PC-3 (cell line): ENCODE measurements around the gene PASK. TPM values are rescaled to one million over a fixed set of nuclear protein-coding genes. Genes with fewer than 3 reads are reported as not detected.

Experiments
- ATAC-seq: fragments of 200-7000 bp; cut with Tn5 transposase; 2 replicates; pipeline ENCODE4 v1.9.1; 2020; ENCODE audit warnings: mild to moderate bottlenecking, moderate library complexity
- BruUV-seq: library from RNA; stranded (reverse); fragments of 400-500 nt; replicated peaks from 2 replicates; lab custom pipeline; 2021; lab: Mats Ljungman, UMichigan
- CTCF ChIA-PET: fragments of 300-600 bp; sonication (Branson Sonifier 250); formaldehyde crosslinking; loops from one replicate; lab custom pipeline; 2022; ENCODE audit warnings: antibody characterized with exemption; lab: Charles Lee
- POLR2A ChIA-PET: fragments of 300-600 bp; sonication (Branson Sonifier 250); formaldehyde crosslinking; loops from one replicate; lab custom pipeline; 2022; ENCODE audit warnings: antibody characterized with exemption; ENCODE audit not compliant: unreplicated experiment; lab: Charles Lee
- DNase-seq: peaks from one replicate; pipeline ENCODE4 v3.0.0-alpha.2; 2015
- H2AFZ ChIP-seq: fragments of 300-600 bp; sonication (generic); 2 replicates; pipeline ENCODE4 v1.6.0; 2016; ENCODE audit warnings: antibody characterized with exemption, low read length
- H3F3A ChIP-seq: fragments of 300-600 bp; sonication (generic); one replicate; pipeline ENCODE4 v1.6.0; 2017; ENCODE audit warnings: antibody characterized with exemption, low read length, control low read depth, mild to moderate bottlenecking; ENCODE audit not compliant: unreplicated experiment
- H3K27ac ChIP-seq: fragments of 300-600 bp; sonication (generic); 2 replicates; pipeline ENCODE4 v1.5.1; 2016; ENCODE audit warnings: mild to moderate bottlenecking, low read length
- H3K27me3 ChIP-seq: fragments of 300-600 bp; sonication (generic); 2 replicates; pipeline ENCODE4 v1.6.1; 2016; ENCODE audit warnings: low read length, mixed read lengths
- H3K36me3 ChIP-seq: fragments of 300-600 bp; sonication (generic); 2 replicates; pipeline ENCODE4 v1.6.1; 2016; ENCODE audit warnings: low read depth, mixed run types, low read length, mixed read lengths
- H3K4me1 ChIP-seq: fragments of 300-600 bp; sonication (generic); 2 replicates; pipeline ENCODE4 v1.5.1; 2016; ENCODE audit warnings: low read length; ENCODE audit not compliant: insufficient read depth
- H3K4me2 ChIP-seq: fragments of 300-600 bp; sonication (generic); 2 replicates; pipeline ENCODE4 v1.6.0; 2016; ENCODE audit warnings: low read length
- H3K4me3 ChIP-seq: fragments of 300-600 bp; sonication (generic); 2 replicates; pipeline ENCODE4 v1.5.1; 2016; ENCODE audit warnings: mild to moderate bottlenecking, low read length, mixed read lengths
- H3K79me2 ChIP-seq: fragments of 300-600 bp; sonication (generic); 2 replicates; pipeline ENCODE4 v1.6.1; 2017; ENCODE audit warnings: low read length, mixed read lengths
- H3K9ac ChIP-seq: fragments of 300-600 bp; sonication (generic); 2 replicates; pipeline ENCODE4 v1.6.0; 2016; ENCODE audit warnings: mild to moderate bottlenecking, low read length
- H3K9me2 ChIP-seq: fragments of 300-600 bp; sonication (generic); replicated peaks from 2 replicates; pipeline ENCODE4 v1.6.1; 2016; ENCODE audit warnings: mixed run types, low read length, mixed read lengths
- H3K9me3 ChIP-seq: fragments of 300-600 bp; sonication (generic); 2 replicates; pipeline ENCODE4 v1.6.1; 2016; ENCODE audit warnings: low read length, mixed read lengths
- H4K20me1 ChIP-seq: fragments of 300-600 bp; sonication (generic); 2 replicates; pipeline ENCODE4 v1.6.1; 2016; ENCODE audit warnings: low read length, mixed read lengths
- EZH2 ChIP-seq: fragments of 300-600 bp; sonication (generic); IDR thresholded peaks from one replicate; pipeline ENCODE4 v1.6.1; 2017; ENCODE audit warnings: antibody characterized with exemption, mild to moderate bottlenecking, low read length; ENCODE audit not compliant: unreplicated experiment
- EZH2phosphoT487 ChIP-seq: fragments of 300-600 bp; sonication (generic); IDR thresholded peaks from 2 replicates; pipeline ENCODE4 v1.6.1; 2018; ENCODE audit warnings: mild to moderate bottlenecking, antibody characterized with exemption, low read length, borderline replicate concordance
- intact Hi-C: fragments of 100-400 bp; cut with micrococcal nuclease; formaldehyde crosslinking; loops from 2 replicates; pipeline ENCODE4 v1.9.0; 2023
- total RNA-seq: library from RNA; depleted of rRNA; stranded (reverse); fragments of >200 nt; gene quantifications from 2 replicates; pipeline ENCODE4 v1.2.3, GENCODE V29; 2014
- TF ChIP-seq, protein P1 (sequence below): fragments of 300-600 bp; sonication (generic); conservative IDR thresholded peaks from 2 replicates; pipeline ENCODE4 v1.5.1; 2017; ENCODE audit warnings: antibody characterized with exemption, low read depth, mild to moderate bottlenecking, low read length

PASK gene
- total RNA-seq, 1 experiment from 2014 or later, result 4.1 TPM

DNA sequence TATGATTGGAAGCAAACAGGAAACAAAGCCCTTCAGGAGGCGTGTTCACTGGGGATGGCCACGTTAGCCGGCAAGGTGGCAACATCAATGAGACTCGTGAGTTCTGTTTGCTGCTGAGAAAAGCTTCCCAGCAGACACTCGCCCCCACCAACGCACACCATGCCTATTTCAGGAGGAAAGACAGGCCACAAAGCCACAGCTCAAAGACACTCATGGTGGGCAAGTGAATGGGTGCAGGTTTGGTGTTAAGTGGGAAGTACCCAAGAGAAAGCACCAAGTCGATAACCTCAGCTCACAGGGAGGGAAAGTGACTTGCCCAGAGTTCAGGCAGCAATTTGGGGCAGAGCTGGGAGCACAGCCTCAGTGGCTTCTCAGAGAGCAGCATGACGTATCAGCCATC, 36.7 kb downstream of the PASK start:
- Histone ChIP-seq H3K27me3 (no peaks in the 10 kb centered on the region), H2AFZ (no peak overlapping the region), H3K9me3 (no peaks in the 10 kb centered on the region), H3K9ac (no peak overlapping the region), H3K4me2 (no peak overlapping the region), H3K36me3 (no peaks in the 10 kb centered on the region), H3K4me3 (no peak overlapping the region), H3F3A (no peaks in the 10 kb centered on the region), H3K79me2 (no peaks in the 10 kb centered on the region), H3K4me1 (no peaks in the 10 kb centered on the region), H3K9me2 (no peaks in the 10 kb centered on the region), H4K20me1 (no peaks in the 10 kb centered on the region), H3K27ac (no peak overlapping the region)
- ATAC-seq (no peak), DNase-seq (no peak)
- intact Hi-C loops, result no loop called here
- POLR2A ChIA-PET, result no interaction called here
- TF ChIP-seq, protein P1, sequence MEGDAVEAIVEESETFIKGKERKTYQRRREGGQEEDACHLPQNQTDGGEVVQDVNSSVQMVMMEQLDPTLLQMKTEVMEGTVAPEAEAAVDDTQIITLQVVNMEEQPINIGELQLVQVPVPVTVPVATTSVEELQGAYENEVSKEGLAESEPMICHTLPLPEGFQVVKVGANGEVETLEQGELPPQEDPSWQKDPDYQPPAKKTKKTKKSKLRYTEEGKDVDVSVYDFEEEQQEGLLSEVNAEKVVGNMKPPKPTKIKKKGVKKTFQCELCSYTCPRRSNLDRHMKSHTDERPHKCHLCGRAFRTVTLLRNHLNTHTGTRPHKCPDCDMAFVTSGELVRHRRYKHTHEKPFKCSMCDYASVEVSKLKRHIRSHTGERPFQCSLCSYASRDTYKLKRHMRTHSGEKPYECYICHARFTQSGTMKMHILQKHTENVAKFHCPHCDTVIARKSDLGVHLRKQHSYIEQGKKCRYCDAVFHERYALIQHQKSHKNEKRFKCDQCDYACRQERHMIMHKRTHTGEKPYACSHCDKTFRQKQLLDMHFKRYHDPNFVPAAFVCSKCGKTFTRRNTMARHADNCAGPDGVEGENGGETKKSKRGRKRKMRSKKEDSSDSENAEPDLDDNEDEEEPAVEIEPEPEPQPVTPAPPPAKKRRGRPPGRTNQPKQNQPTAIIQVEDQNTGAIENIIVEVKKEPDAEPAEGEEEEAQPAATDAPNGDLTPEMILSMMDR, result no peak
- TF ChIP-seq EZH2phosphoT487 (no peak), EZH2 (no peak)
- CTCF ChIA-PET, result no interaction called here
- no TSS peak for BruUV-seq

DNA sequence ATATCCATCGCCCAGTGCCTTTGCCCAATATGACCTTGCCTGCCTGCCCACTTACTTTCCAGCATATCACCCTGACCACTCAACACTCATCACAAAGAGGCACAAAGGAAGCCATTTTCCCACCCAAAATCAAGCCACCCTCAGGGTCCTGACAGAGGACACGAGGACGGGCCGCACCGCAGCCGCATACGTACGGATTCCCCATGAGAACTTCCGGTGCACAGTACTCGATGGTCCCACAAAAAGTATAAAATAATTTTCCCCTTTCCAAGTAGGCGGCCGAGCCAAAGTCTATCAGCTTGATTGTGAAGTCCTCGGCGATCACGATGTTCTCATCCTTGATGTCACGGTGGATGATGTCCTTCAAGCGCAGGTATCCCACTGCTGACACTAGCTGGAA, 37.2 kb downstream of the PASK start:
- no peak overlapping the region for H2AFZ ChIP-seq
- POLR2A ChIA-PET, result no interaction called here
- H3K4me3 ChIP-seq, result no peak overlapping the region
- ATAC-seq (no peak), DNase-seq (no peak)
- no peaks in the 10 kb centered on the region for H3K79me2 ChIP-seq
- TF ChIP-seq EZH2phosphoT487, result no peak
- TF ChIP-seq, protein P1, result no peak
- no peak for TF ChIP-seq EZH2
- no peak overlapping the region for H3K9ac ChIP-seq
- H3K27me3 ChIP-seq, result no peaks in the 10 kb centered on the region
- H3F3A ChIP-seq, result no peaks in the 10 kb centered on the region
- H4K20me1 ChIP-seq, result no peaks in the 10 kb centered on the region
- H3K9me3 ChIP-seq, result no peaks in the 10 kb centered on the region
- H3K36me3 ChIP-seq, result no peaks in the 10 kb centered on the region
- no TSS peak for BruUV-seq
- no peaks in the 10 kb centered on the region for H3K9me2 ChIP-seq
- H3K27ac ChIP-seq, result no peak overlapping the region
- no peaks in the 10 kb centered on the region for H3K4me1 ChIP-seq
- no peak overlapping the region for H3K4me2 ChIP-seq
- CTCF ChIA-PET, result no interaction called here
- intact Hi-C loops, result no loop called here

DNA sequence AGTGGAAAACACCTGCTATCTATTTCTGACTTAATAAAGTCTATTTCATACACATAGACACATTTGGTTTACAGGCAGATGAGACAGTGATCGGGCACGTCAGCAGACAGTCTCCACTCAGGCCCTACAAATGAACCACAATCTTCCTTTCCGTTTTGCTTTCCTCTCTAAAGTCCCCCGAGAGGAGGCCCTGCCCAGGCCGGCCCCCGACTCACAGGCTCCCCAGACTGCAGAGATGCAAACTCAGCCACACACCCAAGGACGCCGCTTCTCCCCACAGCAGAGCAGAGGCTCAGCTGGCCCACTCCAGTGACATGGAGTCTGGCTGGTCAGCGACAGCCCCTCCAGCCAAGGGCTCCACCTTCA, 37.8 kb downstream of the PASK start:
- intact Hi-C loops, result no loop called here
- H3K36me3 ChIP-seq, result no peaks in the 10 kb centered on the region
- no peak for DNase-seq
- no peak overlapping the region for H3K9ac ChIP-seq
- no peak for ATAC-seq
- no peaks in the 10 kb centered on the region for H3F3A ChIP-seq
- no peak overlapping the region for H3K27ac ChIP-seq
- H3K4me1 ChIP-seq, result no peaks in the 10 kb centered on the region
- no peaks in the 10 kb centered on the region for H3K9me3 ChIP-seq
- no peak overlapping the region for H3K4me3 ChIP-seq
- H3K27me3 ChIP-seq, result no peaks in the 10 kb centered on the region
- CTCF ChIA-PET, result no interaction called here
- BruUV-seq, result no TSS peak
- H3K9me2 ChIP-seq, result no peaks in the 10 kb centered on the region
- TF ChIP-seq EZH2phosphoT487, result no peak
- TF ChIP-seq, protein P1, result no peak
- TF ChIP-seq EZH2, result no peak
- no peak overlapping the region for H3K4me2 ChIP-seq
- no peak overlapping the region for H2AFZ ChIP-seq
- POLR2A ChIA-PET, result no interaction called here
- no peaks in the 10 kb centered on the region for H4K20me1 ChIP-seq
- no peaks in the 10 kb centered on the region for H3K79me2 ChIP-seq
